ENCODE data around the gene ARL3. TPM values are rescaled to one million over a fixed set of nuclear protein-coding genes. Genes with fewer than 3 reads are reported as not detected.
A peak's percentile ranks its signal among the peaks of the same experiment; 100 is the strongest.

The ARL3 gene
- total RNA-seq, 1 donor from 2014 or later, result 20.3 TPM

DNA sequence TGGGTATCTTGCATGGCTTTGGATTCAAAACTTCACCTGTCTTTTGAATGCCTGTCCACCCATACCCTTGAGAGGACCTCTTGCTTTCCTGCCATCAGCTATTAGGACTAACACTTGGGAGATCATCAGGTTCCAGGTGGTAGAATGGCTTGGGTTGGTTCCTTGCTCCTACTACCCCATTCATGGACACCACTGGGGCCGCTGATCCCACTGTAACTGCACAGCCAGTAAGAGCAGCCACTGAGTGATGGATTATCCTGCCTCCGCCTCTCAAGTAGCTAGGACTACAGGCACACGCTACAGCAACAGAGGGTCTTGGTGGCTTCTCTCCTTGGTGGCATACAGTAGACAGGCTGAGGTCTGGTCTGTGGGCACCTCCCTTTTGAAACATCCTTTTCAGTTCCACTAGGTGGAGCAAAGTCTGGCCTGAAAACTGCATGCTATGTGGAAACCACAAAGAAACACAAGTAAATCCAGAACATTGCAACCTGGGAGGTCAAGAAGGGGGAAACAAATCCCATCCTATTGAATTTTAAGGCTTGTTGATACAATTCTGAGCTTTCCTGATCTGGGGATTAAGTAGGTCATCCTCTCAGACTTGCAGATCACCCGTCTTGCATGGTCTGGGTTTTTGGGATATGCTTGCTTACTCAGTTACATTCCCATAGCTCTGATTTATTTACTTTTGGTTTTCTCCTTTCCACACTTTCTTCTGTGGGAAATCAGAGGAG, 38.9 kb upstream of the ARL3 start:
- no peak overlapping the region for H3K27ac Mint-ChIP-seq (ENCODE audit: unreplicated experiment)
- DNase-seq, result no peak
- peaks cover 3% of the 10 kb centered on the region for H3K27me3 Mint-ChIP-seq (ENCODE audit: unreplicated experiment)
- H3K4me3 Mint-ChIP-seq (ENCODE audit: unreplicated experiment), result no peak overlapping the region
- H3K4me1 Mint-ChIP-seq (ENCODE audit: low read depth, unreplicated experiment), result no peaks in the 10 kb centered on the region
- H3K9me3 Mint-ChIP-seq (ENCODE audit: unreplicated experiment), result no peaks in the 10 kb centered on the region
- no peaks in the 10 kb centered on the region for H3K36me3 Mint-ChIP-seq (ENCODE audit: unreplicated experiment)
- TF ChIP-seq, protein P1, sequence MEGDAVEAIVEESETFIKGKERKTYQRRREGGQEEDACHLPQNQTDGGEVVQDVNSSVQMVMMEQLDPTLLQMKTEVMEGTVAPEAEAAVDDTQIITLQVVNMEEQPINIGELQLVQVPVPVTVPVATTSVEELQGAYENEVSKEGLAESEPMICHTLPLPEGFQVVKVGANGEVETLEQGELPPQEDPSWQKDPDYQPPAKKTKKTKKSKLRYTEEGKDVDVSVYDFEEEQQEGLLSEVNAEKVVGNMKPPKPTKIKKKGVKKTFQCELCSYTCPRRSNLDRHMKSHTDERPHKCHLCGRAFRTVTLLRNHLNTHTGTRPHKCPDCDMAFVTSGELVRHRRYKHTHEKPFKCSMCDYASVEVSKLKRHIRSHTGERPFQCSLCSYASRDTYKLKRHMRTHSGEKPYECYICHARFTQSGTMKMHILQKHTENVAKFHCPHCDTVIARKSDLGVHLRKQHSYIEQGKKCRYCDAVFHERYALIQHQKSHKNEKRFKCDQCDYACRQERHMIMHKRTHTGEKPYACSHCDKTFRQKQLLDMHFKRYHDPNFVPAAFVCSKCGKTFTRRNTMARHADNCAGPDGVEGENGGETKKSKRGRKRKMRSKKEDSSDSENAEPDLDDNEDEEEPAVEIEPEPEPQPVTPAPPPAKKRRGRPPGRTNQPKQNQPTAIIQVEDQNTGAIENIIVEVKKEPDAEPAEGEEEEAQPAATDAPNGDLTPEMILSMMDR (IDR thresholded peaks at IDR 0.05; ENCODE audit: partially characterized antibody, unreplicated experiment), result peak; percentile 32

DNA sequence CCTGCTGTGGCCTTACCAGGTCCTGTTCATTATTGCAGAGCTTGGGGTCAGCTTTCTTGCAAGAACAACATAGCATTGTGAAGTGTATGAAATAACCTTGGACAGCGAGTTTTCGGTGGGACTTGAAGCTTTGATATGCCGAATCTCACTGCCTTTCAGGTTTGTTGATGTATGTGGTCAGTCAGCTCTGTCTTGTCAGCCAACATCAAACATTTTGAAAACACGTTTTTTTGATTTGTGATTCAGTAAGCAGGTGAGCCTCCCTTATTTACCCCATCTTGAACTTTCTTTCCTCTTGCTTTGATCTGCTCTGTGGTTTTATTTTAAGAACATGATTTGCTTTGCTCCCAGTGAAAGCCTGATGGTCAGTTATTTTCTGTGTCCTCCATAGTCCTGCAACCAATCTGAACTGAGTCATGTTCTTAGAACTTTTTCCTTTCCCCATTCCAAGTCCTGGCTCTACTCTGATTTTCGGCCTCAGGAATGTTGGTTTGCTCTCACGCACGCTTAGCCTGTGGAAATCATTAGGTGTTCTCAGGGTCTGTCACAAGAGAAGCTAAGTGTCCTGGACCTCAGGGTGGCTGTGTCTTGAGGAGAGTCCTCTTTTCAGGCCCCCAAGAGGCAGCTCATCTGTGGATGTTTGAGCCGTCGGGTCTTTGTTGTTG, 38.2 kb upstream of the ARL3 start:
- H3K27ac Mint-ChIP-seq (ENCODE audit: unreplicated experiment), result no peak overlapping the region
- H3K36me3 Mint-ChIP-seq (ENCODE audit: unreplicated experiment), result no peaks in the 10 kb centered on the region
- H3K27me3 Mint-ChIP-seq (ENCODE audit: unreplicated experiment), result peaks cover 3% of the 10 kb centered on the region
- TF ChIP-seq, protein P1 (IDR thresholded peaks at IDR 0.05; ENCODE audit: partially characterized antibody, unreplicated experiment), result no peak
- DNase-seq, result no peak
- no peak overlapping the region for H3K4me3 Mint-ChIP-seq (ENCODE audit: unreplicated experiment)
- H3K9me3 Mint-ChIP-seq (ENCODE audit: unreplicated experiment), result no peaks in the 10 kb centered on the region
- no peaks in the 10 kb centered on the region for H3K4me1 Mint-ChIP-seq (ENCODE audit: low read depth, unreplicated experiment)

DNA sequence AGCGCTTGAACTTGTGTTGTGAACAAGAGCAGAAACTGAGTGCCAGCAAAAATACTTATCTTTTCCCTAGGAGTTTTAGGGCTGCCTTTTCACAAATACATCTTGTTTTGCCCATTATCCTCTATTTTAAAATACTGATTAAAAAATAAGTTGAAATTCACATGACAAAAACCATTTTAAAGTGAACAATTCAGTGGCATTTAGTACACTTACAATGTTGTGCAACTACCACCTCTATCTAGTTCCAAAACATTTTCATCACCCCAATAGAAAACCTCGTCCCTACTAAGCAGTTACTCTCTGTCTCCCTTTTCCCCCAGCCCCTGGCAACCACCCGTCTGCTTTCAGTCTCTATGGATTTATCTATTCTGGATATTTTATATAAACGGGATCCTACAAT, 31.0 kb upstream of the ARL3 start:
- Mint-ChIP-seq H3K4me1 (ENCODE audit: low read depth, unreplicated experiment) (peaks cover 11% of the 10 kb centered on the region), H3K27ac (ENCODE audit: unreplicated experiment) (no peak overlapping the region), H3K4me3 (ENCODE audit: unreplicated experiment) (peak overlapping the region; percentile 98), H3K9me3 (ENCODE audit: unreplicated experiment) (peaks cover 4% of the 10 kb centered on the region), H3K36me3 (ENCODE audit: unreplicated experiment) (no peaks in the 10 kb centered on the region), H3K27me3 (ENCODE audit: unreplicated experiment) (peaks cover 6% of the 10 kb centered on the region)
- no peak for DNase-seq
- TF ChIP-seq, protein P1 (IDR thresholded peaks at IDR 0.05; ENCODE audit: partially characterized antibody, unreplicated experiment), result no peak

DNA sequence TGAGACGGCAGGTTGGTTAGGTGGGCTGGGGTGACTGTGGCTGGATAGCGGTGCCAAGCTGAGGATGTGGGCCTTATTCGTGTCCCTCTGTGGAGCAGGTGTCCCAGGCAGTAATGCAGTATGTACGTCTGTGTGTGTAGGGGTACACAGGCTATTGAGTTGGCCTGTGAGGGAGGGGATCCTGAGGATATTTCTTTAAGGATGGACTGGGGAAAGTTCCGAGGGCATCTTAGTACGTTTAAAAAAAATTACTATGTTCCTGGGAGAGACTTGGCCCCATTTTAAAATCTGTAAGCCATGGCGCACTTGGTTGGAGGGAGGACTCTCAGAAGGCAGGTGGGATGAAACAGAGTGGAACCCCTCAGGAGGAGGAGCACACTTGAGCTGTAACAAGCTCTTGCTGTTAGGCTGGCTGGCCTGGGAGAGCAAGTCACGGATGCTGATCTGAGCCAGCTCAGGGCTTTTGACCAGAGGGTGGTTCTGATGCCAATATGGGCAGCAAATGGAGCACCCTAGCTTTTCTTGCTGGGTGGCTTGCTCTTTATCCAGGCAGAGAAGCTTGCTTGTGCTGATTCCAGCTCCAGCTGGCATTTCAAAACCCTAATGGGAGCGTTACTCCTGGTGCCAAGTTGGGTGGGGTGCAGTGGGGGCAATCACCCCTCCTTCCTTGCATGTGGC, 30.3 kb upstream of the ARL3 start:
- Mint-ChIP-seq H3K27me3 (ENCODE audit: unreplicated experiment) (peaks cover 6% of the 10 kb centered on the region), H3K4me1 (ENCODE audit: low read depth, unreplicated experiment) (peaks cover 11% of the 10 kb centered on the region), H3K4me3 (ENCODE audit: unreplicated experiment) (peak overlapping the region; percentile 98), H3K27ac (ENCODE audit: unreplicated experiment) (peak overlapping the region; percentile 45), H3K36me3 (ENCODE audit: unreplicated experiment) (no peaks in the 10 kb centered on the region), H3K9me3 (ENCODE audit: unreplicated experiment) (peaks cover 4% of the 10 kb centered on the region)
- DNase-seq, result no peak
- TF ChIP-seq, protein P1 (IDR thresholded peaks at IDR 0.05; ENCODE audit: partially characterized antibody, unreplicated experiment), result no peak
